HL-60 (cell line): Measurements from ENCODE around the gene PYURF.
A peak's percentile ranks its signal among the peaks of the same experiment; 100 is the strongest.

Source experiments
- DNase-seq, 2 experiments: peaks; one replicate each; pipeline ENCODE4 v3.0.0-alpha.2; 2010 to 2020; ENCODE audit warnings: low read depth in 1 of 2, low spot score in 1 of 2
- H3K27ac ChIP-seq: fragments of 250-450 bp; sonication (Bioruptor Pico); replicated peaks from 2 replicates; pipeline ENCODE4 v1.5.1; 2020; ENCODE audit warnings: mild to moderate bottlenecking, moderate library complexity
- H3K27me3 ChIP-seq: fragments of 250-450 bp; sonication (Bioruptor Pico); 2 replicates; pipeline ENCODE4 v1.5.1; 2021; ENCODE audit warnings: mild to moderate bottlenecking, moderate library complexity; ENCODE audit not compliant: insufficient read depth, poor library complexity, severe bottlenecking
- H3K4me3 ChIP-seq: replicated peaks from 2 replicates; pipeline ENCODE4 v1.5.1; 2011; ENCODE audit warnings: mild to moderate bottlenecking, control low read depth, low read length; ENCODE audit not compliant: insufficient read depth
- GABPA ChIP-seq: IDR thresholded peaks from 2 replicates; pipeline ENCODE4 v1.6.1; 2012; ENCODE audit warnings: low read depth
- POLR2AphosphoS5 ChIP-seq: IDR thresholded peaks from 2 replicates; pipeline ENCODE4 v1.6.1; 2012; ENCODE audit warnings: low read depth
- SPI1 ChIP-seq: IDR thresholded peaks from 2 replicates; pipeline ENCODE4 v1.6.1; 2012; ENCODE audit warnings: low read depth, mild to moderate bottlenecking, borderline replicate concordance
- TF ChIP-seq, protein P1 (sequence below): IDR thresholded peaks from one replicate; pipeline ENCODE4 v1.5.1; 2011; ENCODE audit warnings: low read length, control low read depth, inconsistent platforms; ENCODE audit not compliant: insufficient read depth
- TF ChIP-seq, protein P2 (sequence below): IDR thresholded peaks from 2 replicates; pipeline ENCODE4 v1.6.1; 2012; ENCODE audit warnings: low read depth; ENCODE audit not compliant: insufficient replicate concordance

Gene PYURF

DNA sequence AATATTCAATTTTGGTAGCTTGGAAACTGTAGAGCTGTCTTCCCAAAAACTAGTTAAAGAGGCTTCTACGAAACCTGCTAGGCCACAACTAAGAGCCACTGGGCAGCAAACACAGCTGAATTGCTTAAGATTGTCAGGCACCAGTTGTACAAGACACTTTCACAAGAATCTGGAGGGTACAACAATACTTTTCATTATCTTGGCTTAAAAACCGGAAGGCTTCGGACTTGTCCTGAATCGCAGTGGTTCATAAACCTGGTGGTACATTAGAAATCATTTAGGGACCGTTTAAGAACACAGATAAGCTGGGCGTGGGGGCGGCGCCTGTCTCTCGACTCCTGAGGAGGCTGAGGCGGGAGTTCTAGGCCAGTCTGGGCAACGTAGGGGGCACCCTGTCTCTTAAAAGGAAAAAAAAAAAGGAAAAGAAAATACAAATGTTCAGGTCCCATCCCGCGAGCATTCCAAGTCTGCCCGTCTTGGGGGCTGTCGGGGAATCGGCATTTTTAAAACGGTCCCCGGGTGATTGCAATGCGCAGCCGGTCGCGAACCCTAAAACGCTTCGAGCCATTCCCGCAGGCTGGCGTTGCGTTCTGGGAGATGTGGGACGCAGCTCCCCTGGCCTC is 763 bp downstream of the PYURF start:
- DNase-seq, result peak in 1 of 2 experiments; percentile 42
- H3K27me3 ChIP-seq, result no peaks in the 10 kb centered on the region
- TF ChIP-seq POLR2AphosphoS5 (no peak), SPI1 (no peak), GABPA (no peak)
- TF ChIP-seq, protein P1, sequence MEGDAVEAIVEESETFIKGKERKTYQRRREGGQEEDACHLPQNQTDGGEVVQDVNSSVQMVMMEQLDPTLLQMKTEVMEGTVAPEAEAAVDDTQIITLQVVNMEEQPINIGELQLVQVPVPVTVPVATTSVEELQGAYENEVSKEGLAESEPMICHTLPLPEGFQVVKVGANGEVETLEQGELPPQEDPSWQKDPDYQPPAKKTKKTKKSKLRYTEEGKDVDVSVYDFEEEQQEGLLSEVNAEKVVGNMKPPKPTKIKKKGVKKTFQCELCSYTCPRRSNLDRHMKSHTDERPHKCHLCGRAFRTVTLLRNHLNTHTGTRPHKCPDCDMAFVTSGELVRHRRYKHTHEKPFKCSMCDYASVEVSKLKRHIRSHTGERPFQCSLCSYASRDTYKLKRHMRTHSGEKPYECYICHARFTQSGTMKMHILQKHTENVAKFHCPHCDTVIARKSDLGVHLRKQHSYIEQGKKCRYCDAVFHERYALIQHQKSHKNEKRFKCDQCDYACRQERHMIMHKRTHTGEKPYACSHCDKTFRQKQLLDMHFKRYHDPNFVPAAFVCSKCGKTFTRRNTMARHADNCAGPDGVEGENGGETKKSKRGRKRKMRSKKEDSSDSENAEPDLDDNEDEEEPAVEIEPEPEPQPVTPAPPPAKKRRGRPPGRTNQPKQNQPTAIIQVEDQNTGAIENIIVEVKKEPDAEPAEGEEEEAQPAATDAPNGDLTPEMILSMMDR, result no peak
- TF ChIP-seq, protein P2, sequence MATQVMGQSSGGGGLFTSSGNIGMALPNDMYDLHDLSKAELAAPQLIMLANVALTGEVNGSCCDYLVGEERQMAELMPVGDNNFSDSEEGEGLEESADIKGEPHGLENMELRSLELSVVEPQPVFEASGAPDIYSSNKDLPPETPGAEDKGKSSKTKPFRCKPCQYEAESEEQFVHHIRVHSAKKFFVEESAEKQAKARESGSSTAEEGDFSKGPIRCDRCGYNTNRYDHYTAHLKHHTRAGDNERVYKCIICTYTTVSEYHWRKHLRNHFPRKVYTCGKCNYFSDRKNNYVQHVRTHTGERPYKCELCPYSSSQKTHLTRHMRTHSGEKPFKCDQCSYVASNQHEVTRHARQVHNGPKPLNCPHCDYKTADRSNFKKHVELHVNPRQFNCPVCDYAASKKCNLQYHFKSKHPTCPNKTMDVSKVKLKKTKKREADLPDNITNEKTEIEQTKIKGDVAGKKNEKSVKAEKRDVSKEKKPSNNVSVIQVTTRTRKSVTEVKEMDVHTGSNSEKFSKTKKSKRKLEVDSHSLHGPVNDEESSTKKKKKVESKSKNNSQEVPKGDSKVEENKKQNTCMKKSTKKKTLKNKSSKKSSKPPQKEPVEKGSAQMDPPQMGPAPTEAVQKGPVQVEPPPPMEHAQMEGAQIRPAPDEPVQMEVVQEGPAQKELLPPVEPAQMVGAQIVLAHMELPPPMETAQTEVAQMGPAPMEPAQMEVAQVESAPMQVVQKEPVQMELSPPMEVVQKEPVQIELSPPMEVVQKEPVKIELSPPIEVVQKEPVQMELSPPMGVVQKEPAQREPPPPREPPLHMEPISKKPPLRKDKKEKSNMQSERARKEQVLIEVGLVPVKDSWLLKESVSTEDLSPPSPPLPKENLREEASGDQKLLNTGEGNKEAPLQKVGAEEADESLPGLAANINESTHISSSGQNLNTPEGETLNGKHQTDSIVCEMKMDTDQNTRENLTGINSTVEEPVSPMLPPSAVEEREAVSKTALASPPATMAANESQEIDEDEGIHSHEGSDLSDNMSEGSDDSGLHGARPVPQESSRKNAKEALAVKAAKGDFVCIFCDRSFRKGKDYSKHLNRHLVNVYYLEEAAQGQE, result no peak
- H3K4me3 ChIP-seq, result peak overlapping the region; percentile 91
- peak overlapping the region; percentile 87 for H3K27ac ChIP-seq

DNA sequence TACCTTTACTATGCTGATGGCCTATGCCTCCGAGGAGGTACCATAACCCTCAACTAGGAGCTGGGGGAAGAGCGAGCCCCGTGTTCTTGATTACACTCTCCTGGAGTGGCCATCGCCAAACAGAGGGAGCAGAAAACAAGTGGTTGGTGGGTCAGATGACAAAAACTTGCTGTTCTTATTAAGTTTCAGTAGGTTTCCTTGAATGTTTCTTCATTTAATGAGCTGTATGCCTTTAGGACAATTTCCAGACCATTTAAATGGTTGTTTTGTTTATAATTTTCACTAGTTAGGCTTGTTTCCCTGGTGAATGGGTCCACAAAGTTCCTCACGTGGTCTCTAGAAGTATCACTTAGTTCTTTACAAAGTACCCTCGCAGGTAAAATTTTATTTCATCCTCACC is 4.7 kb downstream of the PYURF start:
- no peak for DNase-seq
- Histone ChIP-seq H3K4me3 (no peak overlapping the region), H3K27ac (no peak overlapping the region), H3K27me3 (no peaks in the 10 kb centered on the region)
- TF ChIP-seq, protein P1, result no peak
- TF ChIP-seq GABPA (no peak), SPI1 (no peak), POLR2AphosphoS5 (no peak)
- TF ChIP-seq, protein P2, result no peak

DNA sequence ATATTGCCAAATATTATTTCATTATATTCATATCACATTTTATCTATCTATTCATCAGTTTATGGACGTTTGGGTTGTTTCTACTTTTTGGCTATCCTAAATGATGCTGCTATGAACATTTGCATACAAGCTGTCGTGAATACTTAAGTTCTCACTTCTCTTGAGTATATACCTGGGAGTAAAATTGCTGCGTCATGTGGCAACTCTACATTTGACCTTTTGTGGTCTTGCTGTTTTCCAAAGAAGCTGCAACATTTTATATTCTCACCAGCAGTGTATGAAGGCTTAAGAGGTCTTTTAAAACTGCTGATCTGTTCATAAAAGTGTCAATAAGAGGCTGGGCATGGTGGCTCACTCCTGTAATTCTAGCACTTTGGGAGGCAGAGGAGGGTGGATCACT is 5.8 kb downstream of the PYURF start:
- Histone ChIP-seq H3K27me3 (no peaks in the 10 kb centered on the region), H3K27ac (no peak overlapping the region), H3K4me3 (no peak overlapping the region)
- no peak for TF ChIP-seq GABPA
- TF ChIP-seq POLR2AphosphoS5, result no peak
- TF ChIP-seq SPI1, result no peak
- TF ChIP-seq, protein P1, result no peak
- TF ChIP-seq, protein P2, result no peak
- no peak for DNase-seq
